ENCODE data around the gene GPRC5C. TPM values are rescaled to one million over a fixed set of nuclear protein-coding genes. Genes with fewer than 3 reads are reported as not detected.

Gene GPRC5C
- total and polyA plus RNA-seq, 2 donors (not counting 1 experiment from before 2014, with no cell fraction given), result 0.66 to 1.1 TPM

DNA sequence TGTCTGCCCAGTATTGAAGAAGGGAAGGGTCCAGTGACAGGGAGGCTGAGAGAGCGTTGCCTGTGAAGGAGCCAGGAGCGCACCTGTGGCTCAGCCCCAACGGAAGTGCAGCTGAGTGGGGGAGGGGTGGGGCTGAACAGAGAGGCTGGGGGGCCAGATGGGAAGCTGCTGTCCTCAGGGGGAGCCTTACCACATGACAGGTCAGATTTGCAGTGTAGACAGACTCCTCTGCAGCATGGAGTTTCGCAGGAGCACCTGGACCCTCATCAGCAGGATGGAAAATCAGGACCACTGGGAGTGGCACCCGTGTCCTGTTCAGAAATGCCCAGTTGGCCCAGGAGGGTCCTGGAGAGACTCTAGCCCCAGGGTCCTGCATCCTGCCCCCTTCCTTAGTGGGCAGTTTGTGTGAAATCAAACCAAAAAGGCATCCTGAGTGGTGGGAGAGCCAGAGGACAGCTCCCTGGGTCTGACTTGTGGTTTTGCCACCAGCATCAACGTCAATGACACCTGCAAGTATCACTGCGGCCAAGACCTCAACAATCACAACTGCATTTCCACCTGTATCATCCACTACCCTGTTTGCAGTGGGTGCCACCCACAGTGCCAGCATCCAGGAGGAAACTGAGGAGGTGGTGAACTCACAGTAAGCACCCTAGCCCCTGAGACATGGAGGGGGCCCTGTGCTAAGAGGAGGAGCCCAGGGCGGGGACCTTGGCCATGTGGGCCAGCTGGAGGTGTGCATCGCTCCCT is 42.3 kb downstream of the GPRC5C start:
- no peak for ATAC-seq (ENCODE audit: low read depth)
- Histone ChIP-seq H2AFZ (ENCODE audit: insufficient read depth, low read depth, low read length, poor library complexity, severe bottlenecking) (no peak overlapping the region), H3K4me2 (replicated peaks; ENCODE audit: low read depth, low read length, poor library complexity, severe bottlenecking) (no peak overlapping the region), H3K27me3 (replicated peaks in 1 of 4; ENCODE audit: control extremely low read depth in 1 of 4, control insufficient read depth in 3 of 4, insufficient read depth in 4 of 4, low read length in 3 of 4) (no peaks in the 10 kb centered on the region), H3K27ac (ENCODE audit: low read length in 2 of 2) (no peak overlapping the region), H3K9me3 (ENCODE audit: control extremely low read depth in 1 of 3, control insufficient read depth in 2 of 3, insufficient read depth in 1 of 3, low read length in 2 of 3) (peaks cover 0 to 22% (median 11%) of the 10 kb centered on the region in 3 donors), H3K79me2 (ENCODE audit: control insufficient read depth, insufficient read depth, low read length) (no peaks in the 10 kb centered on the region), H3K4me3 (ENCODE audit: control extremely low read depth in 1 of 5, extremely low read depth in 1 of 5, insufficient read depth in 1 of 5, low read depth in 2 of 5, low read length in 4 of 5) (no peak overlapping the region), H3K36me3 (replicated peaks in 1 of 2; ENCODE audit: control extremely low read depth in 1 of 2, control insufficient read depth in 1 of 2, extremely low read depth in 1 of 2, insufficient read depth in 2 of 2, low read length in 1 of 2) (peaks cover 0 to 2% of the 10 kb centered on the region in 2 experiments), H3K9ac (ENCODE audit: low read length) (no peak overlapping the region), H4K20me1 (ENCODE audit: control insufficient read depth, insufficient read depth, low read length, poor library complexity, severe bottlenecking) (no peaks in the 10 kb centered on the region), H3K4me1 (ENCODE audit: control insufficient read depth in 2 of 2, insufficient read depth in 2 of 2, low read length in 2 of 2) (peaks cover 10 to 19% of the 10 kb centered on the region in 2 donors)
- H3K4me3 Mint-ChIP-seq, result no peak overlapping the region
- ChIA-PET POLR2A (no interaction called here), CTCF (no interaction called here)
- 77% methylated on average over 7 of the region's 9 CpGs for WGBS (ENCODE audit: insufficient coverage)
- peaks cover 12% of the 10 kb centered on the region for H3K4me1 Mint-ChIP-seq
- peaks cover 7% of the 10 kb centered on the region for H3K9me3 Mint-ChIP-seq (ENCODE audit: insufficient read depth)
- intact Hi-C loops (cut with micrococcal nuclease), result no loop called here
- DNase-seq, result no peak
- peaks cover 9% of the 10 kb centered on the region for H3K27me3 Mint-ChIP-seq
- TF ChIP-seq EZH2 (IDR thresholded peaks at IDR 0.05; ENCODE audit: borderline replicate concordance, insufficient read depth, low read depth, low read length, poor library complexity, severe bottlenecking) (no peak), CTCF (IDR thresholded peaks at IDR 0.05) (no peak)
- H3K27ac Mint-ChIP-seq, result no peak overlapping the region

- no peak for DNase-seq
- Histone ChIP-seq H3K27ac (ENCODE audit: low read length in 2 of 2) (no peak overlapping the region), H3K4me3 (ENCODE audit: control extremely low read depth in 1 of 5, extremely low read depth in 1 of 5, insufficient read depth in 1 of 5, low read depth in 2 of 5, low read length in 4 of 5) (no peak overlapping the region), H2AFZ (ENCODE audit: insufficient read depth, low read depth, low read length, poor library complexity, severe bottlenecking) (no peak overlapping the region), H3K4me2 (replicated peaks; ENCODE audit: low read depth, low read length, poor library complexity, severe bottlenecking) (no peak overlapping the region), H3K79me2 (ENCODE audit: control insufficient read depth, insufficient read depth, low read length) (no peaks in the 10 kb centered on the region), H3K9ac (ENCODE audit: low read length) (no peak overlapping the region), H3K9me3 (ENCODE audit: control extremely low read depth in 1 of 3, control insufficient read depth in 2 of 3, insufficient read depth in 1 of 3, low read length in 2 of 3) (peaks cover 0 to 22% (median 11%) of the 10 kb centered on the region in 3 donors), H4K20me1 (ENCODE audit: control insufficient read depth, insufficient read depth, low read length, poor library complexity, severe bottlenecking) (no peaks in the 10 kb centered on the region), H3K36me3 (replicated peaks in 1 of 2; ENCODE audit: control extremely low read depth in 1 of 2, control insufficient read depth in 1 of 2, extremely low read depth in 1 of 2, insufficient read depth in 2 of 2, low read length in 1 of 2) (peaks cover 0 to 2% of the 10 kb centered on the region in 2 experiments), H3K4me1 (ENCODE audit: control insufficient read depth in 2 of 2, insufficient read depth in 2 of 2, low read length in 2 of 2) (peaks cover 10 to 21% of the 10 kb centered on the region in 2 donors), H3K27me3 (replicated peaks in 1 of 4; ENCODE audit: control extremely low read depth in 1 of 4, control insufficient read depth in 3 of 4, insufficient read depth in 4 of 4, low read length in 3 of 4) (no peaks in the 10 kb centered on the region)
- POLR2A ChIA-PET, result no interaction called here
- Mint-ChIP-seq H3K4me3 (no peak overlapping the region), H3K27me3 (peaks cover 4% of the 10 kb centered on the region), H3K27ac (no peak overlapping the region), H3K9me3 (ENCODE audit: insufficient read depth) (peaks cover 7% of the 10 kb centered on the region), H3K4me1 (peaks cover 18% of the 10 kb centered on the region)
- CTCF ChIA-PET, result no interaction called here
- TF ChIP-seq CTCF (IDR thresholded peaks at IDR 0.05) (no peak), EZH2 (IDR thresholded peaks at IDR 0.05; ENCODE audit: borderline replicate concordance, insufficient read depth, low read depth, low read length, poor library complexity, severe bottlenecking) (no peak)
- WGBS (ENCODE audit: insufficient coverage), result 94% methylated on average over 2 of the region's 4 CpGs
- no peak for ATAC-seq (ENCODE audit: low read depth)
- intact Hi-C loops (cut with micrococcal nuclease), result no loop called here
Observed at GRCh38 chr17:74475189-74475588, 43.3 kb downstream of the GPRC5C start.

Measured in B cell (primary cell).